Glomerular endothelial cell (primary cell): ENCODE data around the gene IMMT. TPM values are rescaled to one million over a fixed set of nuclear protein-coding genes. Genes with fewer than 3 reads are reported as not detected.

ENCODE experiments used
- DNase-seq: peaks from one replicate; pipeline ENCODE4 v3.0.0-alpha.2; 2011; ENCODE audit warnings: low read depth, low spot score; ENCODE audit errors: extremely low read depth
- total RNA-seq: library from RNA; depleted of rRNA; stranded (reverse); fragments of >200 nt; gene quantifications from 2 replicates; pipeline ENCODE4 v1.2.3, GENCODE V29; 2015

The IMMT gene
- total RNA-seq, 1 donor from 2014 or later: 85.3 TPM

GRCh38 chr2:86097114-86097896 lies 98.0 kb downstream of the IMMT start:
- DNase-seq: no peak

- no peak for DNase-seq
These were observed 101.0 kb downstream of the IMMT start for GRCh38 chr2:86094229-86094628.

Other genes with a start within 250 kb of the IMMT start
- gene POLR1A, start 89.6 kb downstream of the IMMT start, total RNA-seq: 26.4 and 27.0 TPM in 2 replicates
- 30.8 and 106 TPM in 2 replicates for gene PTCD3, start 89.2 kb downstream of the IMMT start, total RNA-seq
- 28.8 and 32.9 TPM in 2 replicates for gene MRPL35, start 4.0 kb upstream of the IMMT start, total RNA-seq
- 0.05 and 0.06 TPM in 2 replicates for gene REEP1, start 142.2 kb upstream of the IMMT start, total RNA-seq
- 19.8 and 31.7 TPM in 2 replicates for gene KDM3A, start 245.9 kb upstream of the IMMT start, total RNA-seq